ENCODE measurements around the gene TRIM38.
"Not testable (repeated sequence)": the region's sequence is repeated elsewhere in the genome, so short reads cannot be mapped to it uniquely, and the experiment has no call there.

The TRIM38 gene

DNA sequence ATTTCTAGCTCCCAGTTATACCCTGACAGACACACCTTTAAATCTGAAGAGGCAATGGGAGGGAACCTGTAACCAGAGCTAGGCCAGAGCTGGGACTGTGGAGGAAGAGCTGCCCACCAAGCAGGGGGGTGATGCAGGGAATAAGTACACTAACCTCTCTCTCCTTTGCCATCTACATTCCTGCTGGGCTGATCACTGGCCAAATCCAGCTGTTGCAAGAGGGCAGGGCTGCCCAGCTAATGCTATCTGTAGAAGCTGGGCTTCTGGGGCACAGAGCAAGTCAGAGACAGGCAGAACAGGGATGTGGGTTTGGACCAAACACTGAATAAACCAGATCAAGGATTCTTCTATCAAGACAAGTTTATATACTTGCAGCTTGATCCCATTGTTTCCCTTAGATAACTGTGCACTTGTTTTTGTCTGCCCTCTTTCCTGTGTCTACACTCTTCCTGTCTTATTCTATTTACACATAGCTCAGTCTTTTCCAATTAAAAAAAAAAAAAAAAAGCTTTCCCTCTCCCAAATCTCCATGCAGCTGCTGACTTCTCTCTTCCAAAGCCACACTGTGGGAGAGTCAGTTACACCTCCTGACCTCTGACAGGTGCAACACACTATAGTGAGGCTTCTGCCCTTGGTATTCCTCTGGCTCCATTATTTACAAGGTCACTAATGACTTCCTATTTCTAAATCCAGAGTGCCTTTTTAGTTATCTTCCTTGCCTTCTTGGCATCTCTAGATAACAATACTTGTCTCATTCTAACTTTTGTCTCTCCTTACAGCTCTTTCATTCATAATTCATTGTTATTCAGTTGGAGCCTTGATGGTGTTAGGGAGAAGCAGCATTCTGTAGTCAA lies 43.7 kb downstream of the TRIM38 start:
- no peak for DNase-seq (ENCODE audit: low read depth)

DNA sequence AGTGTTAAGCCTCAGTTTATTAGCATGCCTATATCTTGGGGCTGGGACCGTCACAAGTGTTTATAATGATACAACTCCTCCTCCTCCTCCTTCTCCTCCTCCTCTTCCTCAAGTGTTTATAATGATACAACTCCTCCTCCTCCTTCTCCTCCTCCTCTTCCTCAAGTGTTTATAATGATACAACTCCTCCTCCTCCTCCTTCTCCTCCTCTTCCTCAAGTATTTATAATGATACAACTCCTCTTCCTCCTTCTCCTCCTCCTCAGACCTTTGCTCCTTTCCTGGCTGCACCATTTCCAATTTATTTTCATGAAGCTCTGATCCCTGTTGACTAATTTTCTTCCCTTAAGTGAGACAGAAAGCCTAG lies 44.3 kb downstream of the TRIM38 start:
- DNase-seq (ENCODE audit: low read depth): not testable (repeated sequence)

DNA sequence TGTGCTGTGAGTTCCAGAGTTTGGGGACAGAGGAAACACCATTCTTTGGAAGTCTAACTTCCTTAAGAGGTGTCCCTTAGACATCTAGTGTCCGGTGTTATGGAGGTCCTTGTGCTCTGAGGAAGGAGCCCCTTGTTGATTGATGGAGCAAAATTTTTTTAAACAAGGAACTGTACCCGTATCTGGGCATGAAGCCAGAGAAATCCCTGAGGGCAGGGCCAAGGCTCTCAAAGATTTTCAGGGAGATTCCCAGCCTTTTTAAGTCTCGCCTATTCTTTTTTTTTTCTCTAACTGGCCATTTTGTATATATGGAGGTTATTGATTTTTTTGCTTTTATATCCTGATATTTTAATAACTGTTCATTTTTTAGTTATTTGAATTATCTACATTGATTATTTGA lies 45.9 kb downstream of the TRIM38 start:
- DNase-seq (ENCODE audit: low read depth): no peak

DNA sequence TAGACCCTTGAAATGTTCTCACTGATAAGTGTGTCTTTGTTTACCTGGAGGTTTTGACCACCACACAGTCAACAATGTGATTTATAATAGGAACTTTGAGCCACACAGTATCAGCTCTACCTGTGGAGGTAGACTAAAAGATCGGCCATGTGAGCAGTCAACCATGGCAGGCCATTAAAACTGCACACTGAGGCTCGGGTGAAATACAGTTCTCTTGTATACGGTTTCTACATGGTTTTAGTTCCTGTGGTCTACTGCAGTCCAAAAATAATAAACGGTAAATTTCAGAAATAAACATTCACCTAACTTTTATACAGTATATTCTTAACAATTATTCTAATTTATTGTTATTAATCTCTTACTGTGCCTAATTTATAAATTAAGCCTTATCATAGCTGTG lies 47.2 kb downstream of the TRIM38 start:
- no peak for DNase-seq (ENCODE audit: low read depth)

DNA sequence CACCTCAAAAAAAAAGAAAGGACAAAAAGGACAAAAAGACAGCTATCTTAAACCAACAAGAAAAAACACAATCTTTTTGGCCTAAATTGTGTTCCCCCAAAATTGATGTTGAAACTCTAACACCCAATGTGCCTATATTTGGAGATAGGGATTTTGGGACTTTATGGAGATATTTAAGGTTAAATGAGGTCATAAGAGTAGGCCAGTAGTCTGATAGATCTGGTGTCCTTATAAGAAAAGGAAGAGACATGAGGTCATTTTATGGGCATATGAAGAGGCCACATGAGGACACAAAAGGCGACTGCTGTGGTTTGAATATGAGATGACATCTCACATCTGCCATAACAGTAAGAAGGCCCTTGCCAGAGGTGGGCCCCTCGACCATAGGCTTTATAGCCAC lies 49.5 kb downstream of the TRIM38 start:
- DNase-seq (ENCODE audit: low read depth): no peak

DNA sequence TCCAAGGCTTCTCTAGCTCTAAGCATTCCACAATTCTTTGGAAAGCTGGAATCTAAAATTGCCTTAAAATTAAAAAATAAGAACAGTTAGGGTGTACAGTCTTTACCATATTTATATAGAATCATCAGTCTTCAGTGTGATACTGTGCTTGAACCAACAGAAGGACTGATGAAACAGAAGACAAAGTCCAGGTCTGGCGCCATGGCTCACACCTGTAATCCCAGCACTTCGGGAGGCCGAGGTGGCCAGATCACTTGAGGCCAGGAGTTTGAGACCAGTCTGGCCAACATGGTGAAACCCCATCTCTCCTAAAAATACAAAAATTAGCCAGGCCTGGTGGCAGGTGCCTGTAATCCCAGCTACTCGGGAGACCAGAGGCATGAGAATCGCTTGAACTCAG lies 51.8 kb downstream of the TRIM38 start:
- DNase-seq (ENCODE audit: low read depth): not testable (repeated sequence)

DNA sequence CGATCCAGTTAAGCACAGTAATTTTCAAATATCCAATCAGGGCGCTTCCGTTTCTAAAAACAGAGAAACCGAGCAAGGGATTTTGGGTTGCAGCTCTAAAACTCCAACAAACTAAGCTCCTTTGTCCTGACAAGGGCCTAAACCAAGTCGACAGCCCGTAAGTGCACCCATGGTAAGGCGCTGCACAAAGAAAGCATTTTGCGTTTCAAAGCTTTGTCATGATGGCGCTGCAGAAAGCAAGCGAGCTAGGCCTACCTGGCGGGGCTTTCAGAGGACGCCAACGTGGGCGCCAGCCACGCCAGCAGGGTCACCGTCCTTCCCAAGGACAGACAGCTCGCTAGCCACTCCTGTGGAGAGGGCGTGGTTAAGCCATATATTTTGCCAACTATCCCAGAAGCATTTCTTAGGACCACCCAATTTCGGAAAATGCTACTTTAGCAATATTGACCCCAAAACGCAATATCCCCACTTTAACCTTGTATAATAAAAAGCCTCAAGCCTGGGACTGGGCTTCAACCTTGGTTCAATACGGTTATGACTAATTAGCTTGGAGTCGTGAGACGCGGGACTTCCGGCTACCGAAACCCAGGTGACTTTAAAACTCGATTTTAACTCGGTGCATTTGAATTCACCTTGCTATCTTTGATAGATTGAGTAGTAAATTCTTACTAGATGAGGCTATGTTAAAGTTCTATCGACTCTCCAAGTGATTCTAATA lies 53.8 kb downstream of the TRIM38 start:
- no peak for DNase-seq (ENCODE audit: low read depth)

DNA sequence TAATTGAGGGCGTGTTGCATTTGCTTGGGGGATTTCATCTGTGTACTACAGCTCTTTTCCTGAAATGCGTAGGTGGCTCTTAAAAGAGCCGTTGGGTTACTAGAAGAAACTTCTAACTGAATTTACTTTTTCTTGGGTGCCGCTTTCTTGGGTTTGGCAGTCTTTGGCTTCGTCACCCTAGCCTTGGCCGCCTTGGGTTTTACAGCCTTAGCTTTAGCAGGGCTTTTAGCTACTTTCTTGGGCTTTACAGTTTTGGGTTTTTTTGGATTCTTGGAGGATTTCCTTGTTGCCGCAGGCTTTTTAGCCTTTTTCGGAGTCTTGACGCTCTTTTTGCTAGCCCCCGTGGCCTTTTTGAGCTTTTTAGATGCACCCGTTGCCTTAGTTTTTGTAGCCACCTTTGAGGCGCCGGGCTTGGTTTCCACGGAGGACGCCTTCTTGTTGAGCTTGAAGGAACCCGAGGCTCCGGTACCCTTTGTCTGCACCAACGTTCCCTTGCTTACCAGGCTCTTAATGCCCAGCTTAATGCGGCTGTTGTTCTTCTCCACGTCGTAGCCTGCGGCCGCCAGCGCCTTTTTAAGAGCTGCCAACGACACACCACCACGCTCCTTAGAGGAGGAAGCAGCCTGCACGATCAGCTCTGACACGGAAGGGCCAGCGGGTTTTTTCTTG lies 54.5 kb downstream of the TRIM38 start:
- DNase-seq (ENCODE audit: low read depth): no peak

DNA sequence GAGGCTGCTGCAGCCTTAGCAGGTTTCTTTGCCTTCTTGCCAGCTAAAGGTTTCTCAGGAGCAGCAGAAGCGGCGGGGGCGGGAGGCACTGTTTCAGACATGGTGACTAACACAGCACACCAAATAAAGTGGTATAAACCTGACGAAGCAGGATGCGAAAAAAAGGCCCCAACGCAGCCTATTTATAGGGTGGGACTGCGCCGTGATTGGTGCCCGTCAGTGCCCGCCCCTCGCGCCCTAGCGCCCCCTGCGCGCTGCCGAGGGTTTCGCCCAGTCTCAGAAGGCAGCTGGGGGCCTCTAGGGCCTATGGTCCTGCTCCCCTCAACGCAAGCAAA lies 55.0 kb downstream of the TRIM38 start:
- no peak for DNase-seq (ENCODE audit: low read depth)

DNA sequence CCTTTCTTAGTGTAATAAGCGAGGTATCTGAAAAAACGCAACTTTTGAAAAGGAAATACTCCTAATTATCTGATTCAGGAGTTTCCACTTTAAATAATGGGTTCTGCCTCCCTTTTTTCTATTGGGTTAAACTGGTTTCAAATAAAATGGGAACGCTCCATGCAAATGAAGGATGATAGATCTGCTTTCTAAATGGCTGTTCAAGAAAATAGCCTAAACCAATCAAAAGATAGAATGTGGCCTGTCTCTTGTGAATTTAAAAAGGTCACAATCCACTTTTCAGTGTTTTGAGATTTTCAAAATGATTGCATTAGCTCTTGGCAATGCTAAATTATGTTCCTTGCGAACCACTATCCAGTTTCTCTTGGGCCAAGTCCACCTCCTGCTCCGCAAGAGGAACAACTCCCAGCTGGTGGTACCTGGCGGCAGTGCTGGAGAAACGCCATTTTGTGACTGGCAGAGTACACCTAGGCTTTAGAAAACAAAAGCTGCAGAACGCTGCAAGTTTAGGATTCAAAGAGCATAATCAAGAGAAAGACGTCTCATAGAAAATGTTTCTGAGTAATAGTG lies 56.7 kb downstream of the TRIM38 start:
- no peak for DNase-seq (ENCODE audit: low read depth)

DNA sequence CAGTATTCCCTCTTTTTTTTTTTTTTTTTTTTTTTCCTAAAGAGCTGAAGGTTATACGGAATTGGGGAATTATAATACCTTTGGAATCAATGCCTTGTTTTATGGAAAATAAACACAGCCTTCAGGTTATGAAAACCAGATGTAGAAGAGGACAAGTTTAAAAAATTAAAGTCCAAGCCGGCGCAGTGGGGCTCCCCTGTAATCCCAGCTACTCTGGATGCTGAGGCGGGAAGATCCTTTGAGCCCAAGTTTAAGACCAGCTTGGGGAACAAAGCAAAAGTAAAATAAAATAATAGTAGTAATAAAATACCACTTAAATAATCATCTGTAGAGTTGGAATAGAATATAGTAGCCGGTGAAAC lies 57.3 kb downstream of the TRIM38 start:
- DNase-seq (ENCODE audit: low read depth): no peak

DNA sequence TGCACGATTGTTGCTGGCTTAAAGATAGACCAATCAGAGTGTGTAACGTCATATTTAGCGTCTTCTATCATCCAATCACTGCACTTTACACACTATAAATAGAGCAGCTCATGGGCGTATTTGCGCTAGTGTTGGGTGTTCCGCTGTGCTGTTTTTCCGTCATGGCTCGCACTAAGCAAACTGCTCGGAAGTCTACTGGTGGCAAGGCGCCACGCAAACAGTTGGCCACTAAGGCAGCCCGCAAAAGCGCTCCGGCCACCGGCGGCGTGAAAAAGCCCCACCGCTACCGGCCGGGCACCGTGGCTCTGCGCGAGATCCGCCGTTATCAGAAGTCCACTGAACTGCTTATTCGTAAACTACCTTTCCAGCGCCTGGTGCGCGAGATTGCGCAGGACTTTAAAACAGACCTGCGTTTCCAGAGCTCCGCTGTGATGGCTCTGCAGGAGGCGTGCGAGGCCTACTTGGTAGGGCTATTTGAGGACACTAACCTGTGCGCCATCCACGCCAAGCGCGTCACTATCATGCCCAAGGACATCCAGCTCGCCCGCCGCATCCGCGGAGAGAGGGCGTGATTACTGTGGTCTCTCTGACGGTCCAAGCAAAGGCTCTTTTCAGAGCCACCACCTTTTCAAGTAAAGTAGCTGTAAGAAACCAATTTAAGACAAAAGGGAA lies 57.9 kb downstream of the TRIM38 start:
- no peak for DNase-seq (ENCODE audit: low read depth)

DNA sequence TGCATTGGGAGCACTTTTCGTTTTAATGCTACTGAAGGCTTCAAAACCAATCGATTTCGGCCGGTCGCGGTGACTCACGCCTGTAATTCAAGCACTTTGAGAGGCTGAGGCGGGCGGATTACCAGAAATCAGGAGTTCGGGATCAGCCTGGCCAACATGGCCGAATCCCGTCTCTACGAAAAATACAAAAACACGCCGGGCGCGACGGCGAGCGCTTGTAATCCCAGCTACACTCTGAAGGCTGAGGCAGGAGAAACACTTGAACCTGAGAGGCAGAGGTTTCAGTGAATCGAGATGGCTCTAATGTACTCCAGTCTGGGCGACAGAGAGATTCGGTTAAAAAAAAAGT lies 58.4 kb downstream of the TRIM38 start:
- DNase-seq (ENCODE audit: low read depth): no peak

DNA sequence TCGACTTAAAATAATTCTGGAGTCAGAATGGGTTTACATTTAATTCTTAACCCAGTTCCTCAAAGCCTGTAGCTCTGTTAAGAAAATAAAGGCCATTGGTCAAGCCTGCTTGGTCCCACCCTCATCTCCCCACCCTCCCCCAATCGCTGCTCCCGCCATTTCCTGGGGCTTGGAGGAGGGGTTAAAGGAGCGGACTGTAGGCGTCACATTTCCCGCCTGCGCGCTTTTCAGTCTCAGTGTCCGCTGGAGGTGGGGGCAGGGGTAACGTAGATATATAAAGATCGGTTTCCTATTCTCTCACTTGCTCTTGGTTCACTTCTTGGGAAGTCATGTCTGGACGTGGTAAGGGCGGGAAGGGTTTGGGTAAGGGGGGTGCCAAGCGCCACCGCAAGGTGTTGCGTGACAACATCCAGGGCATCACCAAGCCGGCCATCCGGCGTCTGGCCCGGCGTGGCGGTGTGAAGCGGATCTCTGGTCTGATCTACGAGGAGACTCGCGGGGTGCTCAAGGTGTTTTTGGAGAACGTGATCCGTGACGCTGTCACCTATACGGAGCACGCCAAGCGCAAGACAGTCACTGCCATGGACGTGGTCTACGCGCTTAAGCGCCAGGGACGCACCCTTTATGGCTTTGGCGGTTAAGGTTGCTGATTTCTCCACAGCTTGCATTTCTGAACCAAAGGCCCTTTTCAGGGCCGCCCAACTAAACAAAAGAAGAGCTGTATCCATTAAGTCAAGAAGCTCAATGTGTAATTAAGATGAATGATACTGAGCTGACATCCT lies 58.9 kb downstream of the TRIM38 start:
- DNase-seq (ENCODE audit: low read depth): no peak

DNA sequence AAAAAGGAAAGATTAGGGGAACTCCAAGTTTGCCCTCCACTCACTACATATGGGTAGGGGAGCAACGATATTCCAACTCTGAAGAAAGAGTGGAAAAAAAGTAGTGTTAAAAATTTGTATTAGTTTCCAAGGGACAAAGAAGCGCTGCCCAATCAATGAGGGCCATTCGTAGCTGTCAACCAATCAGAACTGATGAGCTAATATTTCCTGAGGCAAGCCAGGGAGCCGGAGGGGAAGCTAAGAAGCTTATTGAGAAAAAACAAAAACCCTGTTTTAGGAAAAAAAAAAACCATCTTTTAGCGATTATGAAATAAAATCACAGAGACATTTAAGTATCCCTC lies 59.5 kb downstream of the TRIM38 start:
- DNase-seq (ENCODE audit: low read depth): no peak

DNA sequence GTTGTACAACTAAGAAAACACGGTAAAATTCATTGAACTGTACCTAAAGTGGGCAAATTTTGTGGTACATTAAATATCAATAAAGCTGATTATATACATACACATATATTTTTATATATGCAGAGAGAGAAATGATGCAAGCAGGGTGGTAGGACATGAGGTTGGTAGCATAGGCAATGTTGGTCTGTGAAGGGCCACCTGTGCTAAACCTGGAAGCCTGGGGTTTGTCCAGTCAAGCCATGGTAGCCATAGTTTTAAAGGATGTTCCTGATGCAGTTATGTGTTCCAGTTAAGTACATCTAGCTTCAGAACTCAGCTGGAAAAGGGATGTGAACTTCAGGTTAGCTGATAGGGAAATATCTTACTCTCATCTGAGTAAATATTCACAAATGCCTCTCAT lies 60.1 kb downstream of the TRIM38 start:
- no peak for DNase-seq (ENCODE audit: low read depth)

DNA sequence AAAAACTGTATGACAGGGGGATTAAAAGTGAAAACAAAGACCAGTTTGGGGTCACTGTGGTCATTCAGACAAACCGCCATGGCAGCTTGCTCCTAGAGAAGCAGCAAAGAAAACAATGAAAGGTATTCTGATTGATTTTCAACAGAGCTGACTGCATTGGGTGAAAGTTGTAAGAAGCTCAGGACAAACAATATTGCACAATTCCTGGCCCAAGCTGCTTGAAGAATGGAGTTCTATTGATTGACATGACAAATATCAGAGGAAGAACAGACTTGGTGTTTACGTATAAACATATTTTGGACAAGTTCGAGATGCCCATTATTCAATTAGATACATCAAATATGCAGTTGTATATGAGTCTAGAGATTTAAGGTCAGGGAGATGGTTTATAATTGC lies 62.0 kb downstream of the TRIM38 start:
- DNase-seq (ENCODE audit: low read depth): no peak

DNA sequence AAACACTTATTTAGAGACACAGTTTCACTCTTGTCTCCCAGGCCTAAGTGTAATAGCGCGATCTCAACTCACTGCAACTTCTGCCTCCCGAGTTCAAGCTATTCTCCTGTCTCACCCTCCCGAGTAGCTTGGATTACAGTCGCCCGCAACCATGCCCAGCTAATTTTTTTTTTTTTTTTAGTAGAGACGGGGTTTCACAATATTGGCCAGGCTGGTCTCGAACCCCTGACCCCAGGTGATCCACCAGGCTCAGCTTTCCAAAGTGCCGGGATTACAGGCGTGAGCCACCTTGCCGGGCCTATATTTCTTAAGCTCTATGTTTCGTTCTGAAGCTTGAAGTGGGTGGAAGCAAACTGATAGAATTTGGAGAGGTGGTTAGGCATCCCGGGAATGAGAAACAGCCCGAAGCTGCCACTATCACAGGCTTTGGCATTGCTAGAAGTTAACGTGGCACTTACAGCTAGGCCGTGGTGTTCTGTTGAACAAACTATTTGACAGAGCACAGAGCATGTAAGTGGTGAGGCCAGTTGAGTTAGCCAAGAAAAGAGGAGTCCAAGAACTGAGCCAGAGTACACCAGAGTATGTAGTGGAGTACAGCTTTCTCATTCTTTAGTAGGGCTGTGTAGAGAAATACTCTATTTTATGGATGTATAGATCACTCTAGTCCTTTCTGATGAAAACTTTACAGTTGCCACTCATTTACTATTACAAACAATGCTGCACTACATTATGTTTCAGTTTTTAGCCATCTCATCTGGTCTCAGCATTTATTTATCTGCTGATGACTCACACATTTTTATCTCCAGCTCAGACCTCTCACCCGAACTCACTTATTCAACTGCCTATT lies 62.7 kb downstream of the TRIM38 start:
- DNase-seq (ENCODE audit: low read depth): no peak

DNA sequence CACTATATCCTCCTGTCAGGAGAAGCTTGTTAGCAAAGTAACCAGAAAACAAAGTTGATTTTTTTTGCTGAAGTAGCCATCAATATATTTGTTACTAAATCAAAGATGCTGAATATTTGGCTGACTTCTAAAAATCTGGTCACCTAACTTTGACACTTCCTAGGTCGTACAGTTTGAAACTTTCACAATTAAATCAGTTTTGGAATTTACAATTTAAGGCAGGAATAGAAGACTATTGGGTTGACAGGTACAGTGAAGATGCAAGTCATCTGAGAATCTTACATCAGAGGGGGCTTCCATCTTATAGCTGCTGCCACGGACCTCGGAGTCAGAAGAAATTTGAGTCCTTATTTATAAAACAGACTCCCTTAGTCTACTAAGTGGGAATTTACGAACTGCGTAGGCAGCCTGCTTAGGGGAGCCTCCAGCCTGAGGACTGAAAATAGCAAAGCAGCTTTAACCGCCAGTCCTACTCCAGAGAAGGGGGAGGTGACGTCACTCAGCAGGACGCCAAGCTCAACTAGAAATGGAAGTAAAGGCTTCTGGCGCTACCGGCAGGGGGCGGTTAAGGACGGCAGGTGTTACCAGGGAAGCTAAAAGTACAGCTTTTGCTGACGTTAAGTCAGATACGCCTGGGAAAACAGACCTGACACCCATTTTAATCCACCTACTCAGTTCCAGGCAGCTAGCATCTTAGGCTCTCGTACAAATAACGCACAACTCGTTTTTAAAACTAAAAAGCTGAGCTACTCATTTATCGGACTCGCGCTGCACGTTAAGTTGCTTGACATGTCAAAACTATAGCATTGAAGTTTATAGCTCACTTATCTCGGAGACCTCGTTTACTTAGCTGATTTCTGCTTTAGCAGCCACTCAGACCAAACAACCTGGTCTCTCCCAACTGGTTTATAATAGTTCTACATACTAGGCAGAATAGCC lies 63.6 kb downstream of the TRIM38 start:
- DNase-seq (ENCODE audit: low read depth): peak; percentile 95
